HG03457 (cell line): Measurements from ENCODE around the gene IGF2BP1.
"Not testable (repeated sequence)": the region's sequence is repeated elsewhere in the genome, so short reads cannot be mapped to it uniquely, and the experiment has no call there.

Source experiments
- ATAC-seq: cut with Tn5 transposase; IDR thresholded peaks from one replicate; pipeline ENCODE4 v1.9.1; 2021; ENCODE audit warnings: moderate number of reproducible peaks; ENCODE audit not compliant: unreplicated experiment

Gene IGF2BP1

DNA sequence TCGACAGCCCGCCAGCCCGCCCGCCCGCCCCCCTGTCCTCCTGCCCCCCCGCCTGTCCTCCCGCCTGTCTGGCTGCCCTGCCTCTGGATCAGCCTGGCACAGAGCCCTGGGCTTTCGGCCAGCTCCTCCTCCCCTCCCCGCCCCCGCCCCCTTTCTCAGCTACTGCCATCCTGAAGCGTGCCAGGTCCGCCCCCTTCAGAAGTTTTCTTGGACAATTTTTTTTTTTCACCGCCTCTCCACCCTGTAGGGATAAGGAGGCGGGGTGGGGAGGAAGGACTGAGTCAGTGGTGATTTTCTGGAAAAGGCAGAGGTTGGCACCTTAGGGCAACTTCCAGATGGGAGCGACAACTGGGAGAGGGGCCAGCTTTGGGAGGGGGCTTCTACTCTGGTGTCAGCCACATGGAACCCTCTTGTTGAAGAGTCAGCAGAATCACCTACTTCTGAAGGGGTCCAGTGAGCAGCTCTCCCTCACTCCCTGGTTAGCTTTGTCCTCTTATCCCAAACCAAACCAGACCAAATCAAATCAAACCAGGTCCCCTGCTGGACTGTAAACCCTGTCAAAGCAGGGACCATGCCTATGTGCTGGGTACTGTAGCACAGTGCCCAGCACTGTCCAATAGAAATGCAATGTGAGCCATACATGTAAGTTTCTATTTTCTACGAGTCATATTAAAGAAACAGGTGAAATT, 19.7 kb downstream of the IGF2BP1 start:
- ATAC-seq = no peak

DNA sequence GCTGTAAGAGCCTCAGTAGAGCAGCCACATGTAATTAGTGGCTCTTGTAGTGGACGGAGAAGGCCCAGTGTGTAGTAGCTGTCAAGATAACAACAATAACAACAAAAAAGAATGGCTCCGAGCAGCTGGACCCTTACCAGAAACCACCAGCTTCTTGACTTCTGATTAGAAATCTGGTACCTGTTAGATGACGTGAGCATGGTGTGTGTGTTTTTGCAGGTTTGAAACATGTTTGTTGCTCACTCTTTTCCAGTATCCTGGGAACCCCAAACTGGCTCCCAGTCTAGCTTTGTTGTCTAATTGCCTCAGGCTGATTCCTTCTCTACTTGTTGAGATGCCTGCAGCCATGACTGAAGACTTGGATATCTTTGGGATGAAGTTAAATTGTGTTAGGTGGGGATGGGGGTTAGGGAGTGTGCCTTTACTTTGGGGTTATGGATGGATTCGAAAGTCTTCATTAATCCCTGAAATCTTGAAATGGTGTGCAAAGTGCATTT, 21.0 kb downstream of the IGF2BP1 start:
- ATAC-seq = no peak

DNA sequence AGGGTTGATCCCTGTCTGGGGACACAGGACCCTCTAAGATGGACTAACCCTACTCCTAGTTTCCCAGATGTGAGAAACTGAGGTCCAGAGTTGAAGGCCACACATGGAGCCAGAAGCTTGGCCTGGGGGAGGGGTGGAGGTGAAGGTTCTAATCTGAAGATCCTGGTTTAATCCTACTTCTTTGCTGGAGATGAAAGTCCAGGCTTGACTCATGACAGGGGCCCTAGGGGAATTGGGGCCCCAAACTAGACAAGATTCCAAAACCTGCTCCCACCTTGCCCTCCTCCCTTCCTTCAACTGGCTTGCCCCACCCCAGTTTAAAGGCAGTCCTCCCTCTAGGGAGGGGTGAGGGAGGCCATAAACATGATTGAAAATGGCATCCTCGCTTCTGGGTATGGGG, 21.6 kb downstream of the IGF2BP1 start:
- no peak for ATAC-seq

DNA sequence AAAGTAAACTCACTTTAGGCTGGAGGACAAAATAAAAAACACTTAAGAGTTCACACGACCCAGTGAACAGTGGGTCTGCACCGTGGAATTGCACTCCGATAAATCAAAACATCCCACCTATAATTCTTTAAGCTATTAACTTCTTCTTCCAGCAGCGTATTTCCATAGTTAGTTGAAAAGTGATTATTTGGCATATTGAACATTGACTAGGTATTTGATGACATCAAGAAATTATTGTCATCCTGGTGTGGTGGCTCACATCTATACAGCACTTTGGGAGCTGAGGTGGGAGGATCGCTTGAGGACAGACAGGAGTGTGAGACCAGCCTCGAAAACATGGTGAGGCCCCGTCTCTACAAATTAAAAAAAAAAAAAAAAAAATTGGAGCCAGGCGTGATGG, 23.4 kb downstream of the IGF2BP1 start:
- ATAC-seq = no peak

DNA sequence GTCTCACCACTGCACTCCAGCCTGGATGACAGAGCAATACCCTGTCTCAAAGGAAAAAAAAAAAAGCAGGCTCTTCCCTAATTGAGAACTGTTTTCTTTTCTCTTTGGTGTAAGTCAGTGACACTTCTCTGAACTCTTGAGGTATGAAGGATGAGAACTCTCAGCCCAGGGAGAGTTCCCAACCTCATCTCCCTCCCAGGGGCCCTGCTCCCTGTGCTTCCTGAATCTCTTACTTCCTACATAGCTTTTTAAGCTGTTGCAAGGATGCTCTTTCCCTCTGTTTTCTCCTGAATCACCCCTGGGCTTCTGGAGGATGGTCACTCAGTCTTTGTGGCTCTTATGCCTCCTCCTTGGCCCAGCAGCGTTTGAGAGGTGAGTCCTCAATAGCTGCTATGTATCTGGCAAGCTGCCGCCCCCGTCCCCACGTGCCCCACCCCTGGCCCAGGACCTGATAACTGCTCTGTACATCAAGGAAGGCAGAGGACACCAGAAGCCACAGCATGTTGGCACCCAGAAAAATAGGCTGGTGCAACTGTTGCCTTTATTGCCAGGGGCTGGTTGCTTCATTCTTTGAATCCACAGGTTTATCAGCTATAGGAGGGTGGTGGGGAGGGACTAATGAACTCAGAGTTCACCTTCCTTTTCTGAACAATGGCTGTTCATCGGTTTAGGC, 24.0 kb downstream of the IGF2BP1 start:
- no peak for ATAC-seq

DNA sequence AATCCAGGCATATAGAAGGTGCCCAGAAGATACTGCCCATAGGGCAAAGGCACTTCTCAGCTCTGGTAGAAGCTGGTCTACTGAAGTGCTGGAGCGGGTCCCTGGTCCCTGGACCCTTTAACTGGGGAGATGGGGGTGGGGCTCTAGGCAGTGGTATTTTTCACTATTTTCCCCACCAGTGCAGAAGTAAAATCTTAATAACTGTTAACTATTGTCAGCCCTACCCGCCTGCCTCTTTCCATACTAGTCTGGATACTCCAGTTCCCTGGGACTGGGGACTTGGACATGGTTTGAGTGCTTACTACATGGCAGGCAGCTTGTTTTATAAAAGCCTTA, 24.6 kb downstream of the IGF2BP1 start:
- no peak for ATAC-seq

DNA sequence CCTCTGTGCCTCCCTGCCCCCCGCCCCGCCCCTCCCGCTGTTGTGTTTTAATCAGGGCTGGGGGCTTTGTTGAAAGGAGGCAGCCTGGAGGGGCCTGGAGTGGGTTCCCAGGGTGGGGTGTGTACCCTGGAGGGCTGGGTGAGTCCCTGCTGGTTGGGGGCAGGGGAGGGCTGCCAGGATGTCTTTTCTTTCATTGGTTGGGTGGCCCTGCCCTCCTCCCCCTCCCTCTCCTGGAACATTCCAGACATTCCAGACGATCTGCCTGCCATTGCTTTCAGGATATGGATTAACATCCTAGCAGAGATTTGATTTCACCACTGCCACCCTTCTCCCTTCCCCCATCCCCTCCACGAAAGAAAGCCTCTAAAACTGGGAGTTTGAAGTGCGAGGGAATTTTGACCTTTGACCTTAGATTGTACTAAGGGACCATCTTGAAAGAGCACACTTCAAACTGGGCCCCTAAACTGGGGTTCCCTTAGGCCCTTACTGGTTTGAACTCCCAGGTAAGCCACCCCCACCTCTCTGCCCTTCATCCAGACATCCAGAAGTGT, 25.3 kb downstream of the IGF2BP1 start:
- no peak for ATAC-seq

DNA sequence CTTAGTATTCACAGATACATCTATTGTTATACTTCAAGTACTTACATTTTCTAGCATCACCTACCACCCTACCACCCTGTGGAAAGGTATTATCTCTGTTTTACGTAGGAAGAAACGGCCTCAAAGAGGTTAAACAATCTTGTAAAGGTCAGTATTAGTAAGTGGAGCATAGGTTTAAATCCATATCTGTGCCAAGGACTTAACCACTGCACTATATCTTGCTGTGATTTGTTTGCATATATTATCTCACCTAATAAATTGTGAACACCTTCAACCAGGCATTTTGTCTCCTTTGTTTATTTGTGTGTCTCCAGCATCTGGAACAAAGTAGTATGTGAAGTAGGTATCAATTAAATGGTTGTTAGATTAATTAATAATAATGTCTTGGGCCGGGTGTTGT, 27.3 kb downstream of the IGF2BP1 start:
- ATAC-seq = no peak

DNA sequence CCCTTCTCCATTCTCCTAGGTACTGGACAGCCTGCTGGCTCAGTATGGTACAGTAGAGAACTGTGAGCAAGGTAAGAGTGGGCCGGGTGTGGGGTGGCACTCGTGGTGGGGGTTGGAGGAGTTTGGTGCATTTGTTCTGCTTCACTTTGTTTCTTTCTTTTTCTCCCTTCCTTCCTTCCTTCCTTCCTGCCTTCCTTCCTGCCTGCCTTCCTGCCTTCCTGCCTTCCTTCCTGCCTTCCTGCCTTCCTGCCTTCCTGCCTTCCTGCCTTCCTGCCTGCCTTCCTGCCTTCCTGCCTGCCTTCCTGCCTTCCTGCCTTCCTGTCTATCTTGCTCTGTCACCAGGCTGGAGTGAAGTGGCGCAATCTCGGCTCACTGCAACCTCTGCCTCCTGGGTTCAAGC, 29.3 kb downstream of the IGF2BP1 start:
- ATAC-seq = not testable (repeated sequence)

DNA sequence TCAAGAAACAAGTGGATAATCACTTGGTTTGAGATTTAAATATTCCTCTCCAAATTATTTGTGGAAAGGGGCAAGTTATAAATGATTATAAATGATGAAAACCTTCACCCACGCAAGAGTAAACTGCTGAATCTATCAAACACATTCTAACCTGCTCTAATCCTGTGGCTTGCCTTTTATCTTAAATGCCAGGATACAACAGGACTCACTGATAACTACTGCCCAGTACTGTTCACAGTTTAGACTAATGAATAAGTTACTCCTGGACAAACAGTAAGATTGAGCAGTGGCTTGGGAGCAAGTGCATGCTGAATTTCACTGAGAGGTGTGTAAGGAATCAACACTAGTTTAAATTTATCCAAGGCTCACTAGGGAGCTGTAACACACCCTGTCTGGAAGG, 31.1 kb downstream of the IGF2BP1 start:
- ATAC-seq = no peak

DNA sequence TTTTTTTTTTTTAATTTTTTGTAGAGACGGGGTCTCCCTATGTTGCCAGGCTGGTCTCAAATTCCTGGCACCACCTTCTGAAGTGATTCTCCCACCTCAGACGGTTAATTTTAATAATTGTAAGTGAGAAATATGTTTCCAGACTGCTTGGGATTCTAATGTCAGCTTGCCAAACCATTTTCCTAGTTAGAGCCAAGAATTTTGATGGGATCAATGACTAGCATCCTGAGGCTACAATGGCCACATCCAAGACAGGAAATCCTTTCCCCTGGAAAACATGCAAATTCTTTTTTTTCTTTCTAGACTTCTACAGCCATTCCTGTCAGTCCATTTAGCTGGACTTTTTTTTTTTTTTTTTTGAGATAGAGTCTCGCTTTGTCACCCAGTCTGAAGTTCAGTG, 32.6 kb downstream of the IGF2BP1 start:
- no peak for ATAC-seq

DNA sequence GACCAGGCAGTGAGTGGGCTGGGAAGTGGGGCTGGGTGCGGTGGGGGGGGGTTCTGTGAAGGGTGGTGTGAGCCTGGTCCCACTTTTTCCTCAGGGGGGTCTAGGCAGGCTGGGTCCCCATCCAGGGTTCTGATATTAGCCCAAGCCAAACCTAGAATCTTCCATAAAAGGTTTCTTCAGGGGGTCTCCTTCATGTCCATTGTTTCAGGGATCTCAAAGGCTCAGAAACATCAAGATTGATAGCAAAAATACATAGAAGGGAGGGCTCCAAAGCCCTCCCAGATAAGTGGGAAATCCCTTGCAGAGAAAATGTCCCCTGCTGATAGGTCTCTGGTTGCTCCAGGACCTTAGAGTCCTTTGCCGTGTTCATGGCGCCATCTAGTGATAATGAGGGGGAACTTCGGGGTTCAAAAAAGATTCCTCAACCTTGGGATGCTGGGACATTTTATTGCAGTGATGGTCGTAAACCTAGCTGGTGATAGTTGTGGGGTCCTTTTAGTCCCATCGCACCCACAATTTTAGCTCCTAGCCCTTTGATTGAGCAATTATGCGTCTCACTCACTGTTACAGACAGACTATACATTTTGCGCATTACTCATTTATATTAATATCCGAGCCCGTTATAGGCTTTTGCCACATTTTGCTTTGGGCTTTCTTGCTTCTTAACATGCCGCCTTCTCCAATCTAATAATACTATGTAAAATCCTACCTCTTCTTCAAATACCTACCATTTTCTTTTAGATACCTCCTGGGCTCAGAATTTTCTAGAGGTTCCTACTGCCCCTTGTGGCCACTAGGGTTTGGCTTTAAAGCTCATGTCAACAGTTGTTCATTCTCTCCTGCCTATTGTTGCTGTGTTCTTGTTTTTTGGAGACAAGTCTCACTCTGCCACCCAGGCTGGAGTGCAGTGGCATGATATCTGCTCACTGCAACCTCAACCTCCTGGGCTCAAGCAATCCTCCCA, 35.1 kb downstream of the IGF2BP1 start:
- no peak for ATAC-seq

DNA sequence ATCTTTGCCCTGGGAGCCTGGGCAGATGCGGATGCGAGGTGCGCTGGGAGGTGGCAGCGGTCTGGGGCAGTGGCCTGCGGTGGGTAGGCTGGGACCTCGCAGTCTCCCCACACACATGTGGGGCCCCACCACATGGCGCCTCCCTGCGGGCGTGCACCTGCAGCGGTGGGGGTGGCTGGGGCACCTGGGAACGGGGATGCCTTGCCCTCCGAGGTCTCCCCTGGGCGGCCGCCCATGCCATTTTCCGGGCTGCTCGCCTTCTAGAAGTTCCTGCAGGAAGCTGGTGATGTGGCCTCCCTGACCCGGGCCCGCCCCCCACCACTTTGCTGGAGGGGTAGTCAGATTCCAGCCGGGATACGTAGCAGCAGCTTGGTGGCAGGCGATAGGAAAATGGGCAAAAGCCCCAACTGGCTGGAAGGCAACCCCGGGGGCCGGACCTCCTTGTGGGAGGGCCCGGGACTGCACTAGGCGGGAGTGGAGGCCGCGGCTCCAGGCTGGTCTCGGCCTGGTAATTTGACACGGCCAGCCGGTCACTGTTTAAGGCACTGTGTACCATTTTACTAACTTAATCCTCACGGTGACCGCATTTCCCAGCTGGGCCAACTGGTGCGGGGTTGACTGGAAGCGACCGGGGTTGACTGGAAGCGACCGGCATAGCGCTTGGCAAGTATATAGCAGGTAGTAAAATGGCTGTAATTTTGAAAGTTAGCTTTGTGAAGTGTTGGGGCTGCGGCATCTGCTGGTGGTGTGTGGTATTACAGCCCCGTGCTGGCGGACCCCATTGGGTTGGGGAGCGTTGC, 38.5 kb downstream of the IGF2BP1 start:
- ATAC-seq = no peak

DNA sequence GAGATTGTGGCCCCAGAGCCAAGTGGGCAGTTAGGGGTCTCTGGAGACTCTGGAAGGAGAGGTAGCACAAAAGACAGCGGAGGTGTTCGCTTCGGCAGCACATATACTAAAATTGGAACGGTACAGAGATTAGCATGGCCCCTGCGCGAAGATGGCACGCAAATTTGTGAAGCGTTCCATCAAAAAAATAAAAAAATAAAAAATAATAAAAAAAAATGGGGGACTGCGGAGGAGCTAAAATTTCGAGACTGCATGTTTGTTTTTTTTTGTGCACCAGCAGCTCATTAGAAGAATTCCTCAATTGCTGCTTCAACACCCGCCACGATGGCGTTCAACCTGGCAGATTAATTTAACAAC, 39.1 kb downstream of the IGF2BP1 start:
- ATAC-seq = no peak

DNA sequence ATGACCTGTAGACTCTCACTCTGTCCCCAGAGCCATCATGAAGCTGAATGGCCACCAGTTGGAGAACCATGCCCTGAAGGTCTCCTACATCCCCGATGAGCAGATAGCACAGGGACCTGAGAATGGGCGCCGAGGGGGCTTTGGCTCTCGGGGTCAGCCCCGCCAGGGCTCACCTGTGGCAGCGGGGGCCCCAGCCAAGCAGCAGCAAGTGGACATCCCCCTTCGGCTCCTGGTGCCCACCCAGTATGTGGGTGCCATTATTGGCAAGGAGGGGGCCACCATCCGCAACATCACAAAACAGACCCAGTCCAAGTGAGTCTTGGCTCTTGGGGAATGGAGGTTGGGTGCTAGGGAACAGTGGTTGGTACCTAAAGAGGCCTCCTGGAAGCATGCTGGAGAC, 41.0 kb downstream of the IGF2BP1 start:
- no peak for ATAC-seq

DNA sequence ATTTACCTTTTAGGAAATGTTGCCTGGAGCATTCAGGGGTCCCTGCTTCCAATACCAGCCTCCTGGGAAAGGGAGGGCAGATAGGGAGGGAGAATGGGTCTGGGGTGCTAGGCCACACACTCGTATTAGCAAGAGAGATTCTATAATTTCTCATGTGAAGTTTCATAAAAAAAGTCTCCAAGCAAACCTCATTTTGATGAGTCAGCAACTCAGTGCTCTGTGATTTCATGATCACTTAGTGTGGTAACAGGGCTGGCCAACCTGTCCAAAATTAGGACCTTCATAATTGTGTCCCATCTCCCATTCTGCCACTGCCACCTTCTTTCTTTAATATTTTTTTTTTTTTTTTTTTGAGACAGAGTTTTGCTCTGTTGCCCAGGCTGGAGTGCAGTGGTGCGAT, 41.4 kb downstream of the IGF2BP1 start:
- ATAC-seq = no peak

DNA sequence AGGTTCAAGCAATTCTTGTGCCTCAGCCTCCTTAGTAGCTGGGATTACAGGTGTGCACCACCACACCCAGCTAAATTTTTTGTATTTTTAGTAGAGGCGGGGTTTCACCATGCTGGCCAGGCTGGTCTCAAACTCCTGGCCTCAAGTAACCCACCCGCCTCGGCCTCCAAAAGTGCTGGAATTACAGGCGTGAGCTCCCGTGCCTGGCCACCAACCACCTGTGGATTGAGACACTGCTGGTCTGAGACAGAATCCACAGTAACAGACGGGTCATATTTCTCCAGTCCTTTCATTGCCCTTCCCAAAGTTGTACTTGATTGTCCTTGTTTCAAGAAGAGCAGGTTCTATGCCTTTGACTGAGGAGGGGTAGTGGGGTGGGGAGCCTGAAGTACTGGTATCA, 42.3 kb downstream of the IGF2BP1 start:
- not testable (repeated sequence) for ATAC-seq

DNA sequence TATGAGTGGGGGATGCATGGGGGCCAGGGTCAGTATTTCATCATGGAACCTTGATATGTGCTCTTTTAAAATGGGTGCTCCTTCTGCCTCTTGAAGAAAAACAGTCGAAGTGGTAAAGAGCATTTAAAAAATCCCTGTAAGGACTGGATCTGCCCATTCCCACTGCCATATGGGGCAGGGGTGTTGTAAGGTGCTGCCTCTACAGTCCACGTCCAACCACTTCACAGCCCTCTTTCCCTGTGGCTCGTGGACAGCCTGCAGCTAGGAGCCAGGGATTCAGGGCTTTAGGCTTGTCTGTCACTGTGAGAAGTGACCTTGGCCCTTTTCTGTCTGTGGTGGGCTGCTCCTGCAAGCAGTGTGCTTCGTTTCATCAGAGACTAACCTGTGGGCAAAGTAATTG, 44.3 kb downstream of the IGF2BP1 start:
- no peak for ATAC-seq

DNA sequence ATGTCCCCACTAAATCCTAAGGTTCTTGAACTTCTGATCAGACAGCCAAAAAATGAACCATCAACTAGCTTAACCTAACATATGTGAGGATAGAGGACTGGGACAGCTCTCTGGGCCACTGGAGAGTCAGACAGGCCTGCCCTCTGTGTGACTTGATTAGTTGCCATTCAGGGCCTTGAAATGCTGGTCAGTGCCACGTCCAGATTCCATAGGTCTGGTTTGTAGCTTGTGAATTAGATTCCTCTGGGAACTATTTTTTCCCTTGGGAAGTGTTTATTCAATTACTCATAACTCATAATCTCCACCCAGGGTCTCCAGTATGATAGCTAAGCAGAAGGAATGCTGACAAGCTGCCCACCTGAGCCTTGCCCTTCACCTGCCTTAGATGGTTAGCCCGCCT, 48.2 kb downstream of the IGF2BP1 start:
- ATAC-seq = no peak

DNA sequence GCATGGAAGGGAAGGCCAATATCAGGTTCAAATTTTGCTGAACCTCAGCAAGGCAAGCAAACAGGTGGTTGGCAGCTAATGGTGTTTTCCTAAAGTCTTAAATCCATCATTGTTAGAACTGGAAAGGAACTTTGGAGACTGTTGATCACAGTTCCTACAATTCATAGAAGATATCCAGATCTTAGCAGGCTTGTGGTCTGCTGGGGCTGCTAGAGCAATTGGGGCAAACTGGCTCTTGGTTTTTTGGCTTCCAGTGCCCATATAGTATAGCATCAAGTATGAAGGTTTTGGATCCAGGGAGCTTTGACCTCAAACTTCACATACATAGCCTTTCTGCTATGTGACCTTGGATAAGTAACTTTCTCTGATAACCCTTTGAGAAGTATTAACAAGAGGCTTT, 49.7 kb downstream of the IGF2BP1 start:
- no peak for ATAC-seq

DNA sequence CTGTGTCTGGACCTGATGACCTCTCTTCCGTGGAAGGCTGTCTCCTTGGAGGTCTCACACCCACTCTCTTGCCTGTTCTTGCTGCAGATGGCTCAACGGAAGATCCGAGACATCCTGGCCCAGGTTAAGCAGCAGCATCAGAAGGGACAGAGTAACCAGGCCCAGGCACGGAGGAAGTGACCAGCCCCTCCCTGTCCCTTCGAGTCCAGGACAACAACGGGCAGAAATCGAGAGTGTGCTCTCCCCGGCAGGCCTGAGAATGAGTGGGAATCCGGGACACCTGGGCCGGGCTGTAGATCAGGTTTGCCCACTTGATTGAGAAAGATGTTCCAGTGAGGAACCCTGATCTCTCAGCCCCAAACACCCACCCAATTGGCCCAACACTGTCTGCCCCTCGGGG, 52.1 kb downstream of the IGF2BP1 start:
- no peak for ATAC-seq
